GM20431 (cell line): ENCODE results near the gene RGL1.
"Not testable (repeated sequence)": the region's sequence is repeated elsewhere in the genome, so short reads cannot be mapped to it uniquely, and the experiment has no call there.

Experiments
- in situ Hi-C: fragments of 300-500 bp; cut with MseI, MboI; formaldehyde crosslinking; loops from one replicate; pipeline ENCODE4 v1.15.0; 2020; ENCODE audit warnings: low sequenced_read_pairs; ENCODE audit not compliant: unreplicated experiment

The RGL1 gene

GRCh38 chr1:183783767-183784637 is 20.9 kb upstream of the RGL1 start:
- in situ Hi-C loops = no loop called here

GRCh38 chr1:183785921-183786320 is 19.0 kb upstream of the RGL1 start:
- in situ Hi-C loops = not testable (repeated sequence)

GRCh38 chr1:183787704-183788103 is 17.2 kb upstream of the RGL1 start:
- in situ Hi-C loops = no loop called here

GRCh38 chr1:183791319-183791718 is 13.6 kb upstream of the RGL1 start:
- in situ Hi-C loops = no loop called here

- in situ Hi-C loops = no loop called here
Observed at GRCh38 chr1:183792300-183792699, 12.6 kb upstream of the RGL1 start.

GRCh38 chr1:183794088-183794487 is 10.8 kb upstream of the RGL1 start:
- in situ Hi-C loops = no loop called here

- in situ Hi-C loops = no loop called here
Observed at GRCh38 chr1:183800449-183800848, 4.5 kb upstream of the RGL1 start.

- in situ Hi-C loops = no loop called here
Observed at GRCh38 chr1:183801649-183802048, 3.3 kb upstream of the RGL1 start.

- in situ Hi-C loops = no loop called here
Observed at GRCh38 chr1:183804387-183804786, 533 bp upstream of the RGL1 start.

GRCh38 chr1:183806125-183806524 is 1.2 kb downstream of the RGL1 start:
- in situ Hi-C loops = no loop called here

- in situ Hi-C loops = no loop called here
Observed at GRCh38 chr1:183806675-183807074, 1.8 kb downstream of the RGL1 start.

GRCh38 chr1:183807549-183808168 is 2.7 kb downstream of the RGL1 start:
- in situ Hi-C loops = no loop called here

GRCh38 chr1:183808296-183809027 is 3.5 kb downstream of the RGL1 start:
- in situ Hi-C loops = no loop called here

- in situ Hi-C loops = no loop called here
Observed at GRCh38 chr1:183810121-183810520, 5.2 kb downstream of the RGL1 start.

- in situ Hi-C loops = no loop called here
Observed at GRCh38 chr1:183810756-183811544, 6.0 kb downstream of the RGL1 start.

- in situ Hi-C loops = no loop called here
Observed at GRCh38 chr1:183812128-183812527, 7.2 kb downstream of the RGL1 start.

- in situ Hi-C loops = no loop called here
Observed at GRCh38 chr1:183812686-183813569, 8.0 kb downstream of the RGL1 start.

GRCh38 chr1:183814121-183814681 is 9.3 kb downstream of the RGL1 start:
- in situ Hi-C loops = no loop called here

- in situ Hi-C loops = no loop called here
Observed at GRCh38 chr1:183816110-183816509, 11.2 kb downstream of the RGL1 start.
